Adrenal gland (tissue), 12 donors: ENCODE measurements around the gene ETV3L. TPM values are rescaled to one million over a fixed set of nuclear protein-coding genes. Genes with fewer than 3 reads are reported as not detected.

ENCODE experiments used
- DNase-seq, 7 donors: peaks; one replicate each; pipeline ENCODE4 v3.0.0-alpha.2; 2019 to 2020
- H3K27ac ChIP-seq, 5 donors: fragments of 200-600 bp; sonication (generic) in 4 of 5; 1 replicate in 3 of 5; 2 replicates in 2 of 5; pipeline versions ENCODE4 v1.5.1 to v1.8.0; 2016 to 2020; ENCODE audit warnings: mild to moderate bottlenecking in 1 of 5
- H3K27me3 ChIP-seq: fragments of 200-600 bp; 2 replicates; pipeline ENCODE4 v1.8.0; 2021
- H3K36me3 ChIP-seq, 2 donors: fragments of 200-600 bp; replicated peaks in 1 of 2; 1 replicate in 1 of 2; 2 replicates in 1 of 2; pipeline versions ENCODE4 v1.5.1 to v1.8.0; 2018 to 2022
- H3K4me1 ChIP-seq, 2 donors: fragments of 200-600 bp; replicated peaks in 1 of 2; 1 replicate in 1 of 2; 2 replicates in 1 of 2; pipeline versions ENCODE4 v1.5.1 to v1.8.0; 2018 to 2021
- H3K4me3 ChIP-seq, 4 donors: fragments of 200-600 bp; sonication (generic) in 3 of 4; one replicate each; pipeline ENCODE4 v1.5.1; 2016 to 2018
- H3K9me3 ChIP-seq, 3 donors: fragments of 200-600 bp; sonication (generic) in 1 of 3; replicated peaks in 1 of 3; 1 replicate in 2 of 3; 2 replicates in 1 of 3; pipeline versions ENCODE4 v1.5.1 to v1.8.0; 2016 to 2021
- CTCF ChIP-seq, 6 experiments: fragments of 450-650 bp in 4 of 6; fragments of 200-600 bp in 2 of 6; sonication (generic) in 1 of 6; IDR thresholded peaks; 1 replicate in 5 of 6; 2 replicates in 1 of 6; pipeline versions ENCODE4 v1.5.1 to v1.8.0; 2016 to 2021; ENCODE audit warnings: antibody characterized with exemption in 6 of 6, mild to moderate bottlenecking in 2 of 6, moderate library complexity in 1 of 6
- POLR2A ChIP-seq, 2 donors: fragments of 450-650 bp; IDR thresholded peaks; one replicate each; pipeline ENCODE4 v1.6.1; 2017; ENCODE audit warnings: antibody characterized with exemption in 2 of 2, mild to moderate bottlenecking in 2 of 2, moderate library complexity in 1 of 2
- WGBS, 4 donors: extraction: QIAGEN DNeasy Blood & Tissue Kit in 2 of 4; methylation state at CpG; one replicate each; pipeline versions ENCODE4 v1.1.5 to v1.1.7; 2013 to 2017; 5-methylcytosine and 5-hydroxymethylcytosine counted together
- intact Hi-C, 2 donors: fragments of 100-400 bp; cut with DNase I; formaldehyde crosslinking; loops; one replicate each; pipeline versions ENCODE4 v1.14.1 to v1.15.0; 2022 to 2023
- polyA plus RNA-seq, 3 donors: library from polyadenylated mRNA; stranded (reverse); fragments of 200-250 nt in 2 of 3; fragments of 350-450 nt in 1 of 3; fragmentation: Illumina TruSeq in 1 of 3; extraction: RNeasy Lipid Tissue Mini Kit (QIAGEN cat#74804) in 1 of 3; gene quantifications; one replicate each; pipeline ENCODE4 v1.2.3, GENCODE V29; 2013 to 2014
- total RNA-seq, 9 donors: library from RNA; depleted of rRNA in 4 of 9; stranded (reverse); fragments of >200 nt in 4 of 9; fragments of 120-200 nt in 1 of 9; fragmentation: NEBNext Ultra II Directional in 1 of 9; extraction: Animal tissue kit (Norgen Biotek cat#: 25700) in 1 of 9; gene quantifications; one replicate each; pipeline versions ENCODE4 v1.1.0 to v1.2.4, GENCODE V29; 2013 to 2023
- donor health status: healthy with polysubstance abuse.
- donor health status: Bipolar disorder and iron deficiency.
- donor health status: DM: yes; HTN: yes; CAD: no.
- donor health status: DM: no; HTN: no; CAD: no.
- donor health status: DM: no; HTN: no; CAD: no.
- donor health status: DM: yes; HTN: yes; CAD: no.

ETV3L gene
- total and polyA plus RNA-seq, 12 donors = not detected

DNA sequence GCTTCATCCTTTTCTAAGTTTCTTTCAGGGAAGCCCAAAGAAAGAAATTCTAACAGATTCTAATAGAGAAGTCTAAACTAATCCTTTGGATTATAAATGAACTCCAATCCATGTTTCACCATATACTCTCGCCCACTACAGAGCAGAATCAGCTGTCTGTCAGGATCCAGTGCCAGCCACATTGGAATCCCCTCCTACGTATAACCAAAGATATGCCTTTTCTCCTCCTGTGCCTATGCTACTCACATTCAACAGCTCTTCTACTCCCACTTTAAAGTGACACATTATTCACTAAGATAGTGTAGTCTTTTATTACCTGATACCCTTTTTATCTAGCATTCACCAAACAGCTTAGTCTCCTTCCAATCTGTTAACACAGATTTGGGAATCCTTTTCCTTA, 35.5 kb upstream of the ETV3L start:
- peaks cover 0 to 60% of the 10 kb centered on the region in 2 donors for H3K36me3 ChIP-seq
- TF ChIP-seq CTCF (IDR thresholded peaks at IDR 0.05) = no peak
- no peak for TF ChIP-seq POLR2A (IDR thresholded peaks at IDR 0.05)
- no peak for DNase-seq
- H3K9me3 ChIP-seq = no peaks in the 10 kb centered on the region
- intact Hi-C loops = no loop called here
- 90 to 98% (median 93%) methylated on average over 2 of the region's 2 CpGs for WGBS, 4 donors
- no peak overlapping the region for H3K4me3 ChIP-seq
- H3K4me1 ChIP-seq = peaks cover 10 to 30% of the 10 kb centered on the region in 2 donors
- no peak overlapping the region for H3K27ac ChIP-seq
- H3K27me3 ChIP-seq = no peaks in the 10 kb centered on the region

DNA sequence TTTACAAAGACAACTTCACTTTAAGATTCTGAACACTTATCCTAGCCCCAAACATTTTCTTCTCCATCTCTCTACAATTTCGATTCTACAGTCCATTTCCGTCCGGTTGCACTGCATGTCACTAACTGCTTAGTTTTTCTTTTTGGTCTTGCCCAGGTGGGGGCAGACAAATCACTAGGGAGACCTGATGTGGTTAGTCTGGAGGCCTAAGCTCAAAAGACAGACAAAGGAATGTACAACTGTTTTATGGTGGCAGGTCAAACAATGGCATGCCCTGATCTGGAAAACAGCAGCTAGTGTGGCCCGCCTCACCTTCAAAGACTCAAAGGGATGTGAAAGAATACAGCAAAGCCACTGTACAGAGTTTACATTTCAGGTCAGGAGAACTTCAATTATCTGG, 34.8 kb upstream of the ETV3L start:
- no peaks in the 10 kb centered on the region for H3K27me3 ChIP-seq
- TF ChIP-seq POLR2A (IDR thresholded peaks at IDR 0.05) (no peak), CTCF (IDR thresholded peaks at IDR 0.05) (no peak)
- peaks cover 10 to 30% of the 10 kb centered on the region in 2 donors for H3K4me1 ChIP-seq
- H3K9me3 ChIP-seq = no peaks in the 10 kb centered on the region
- 92 to 94% (median 94%) methylated on average over 4 of the region's 4 CpGs for WGBS, 4 donors
- peaks cover 0 to 66% of the 10 kb centered on the region in 2 donors for H3K36me3 ChIP-seq
- no peak for DNase-seq
- intact Hi-C loops = no loop called here
- H3K4me3 ChIP-seq = no peak overlapping the region
- H3K27ac ChIP-seq = no peak overlapping the region

- intact Hi-C loops = no loop called here
- Histone ChIP-seq H3K27me3 (no peaks in the 10 kb centered on the region), H3K4me3 (no peak overlapping the region), H3K27ac (no peak overlapping the region), H3K36me3 (peaks cover 0 to 74% of the 10 kb centered on the region in 2 donors), H3K4me1 (peaks cover 10 to 24% of the 10 kb centered on the region in 2 donors), H3K9me3 (no peaks in the 10 kb centered on the region)
- 54 to 74% (median 58%) methylated on average over 2 of the region's 2 CpGs for WGBS, 4 donors
- no peak for DNase-seq
- TF ChIP-seq CTCF (IDR thresholded peaks at IDR 0.05) = no peak
- no peak for TF ChIP-seq POLR2A (IDR thresholded peaks at IDR 0.05)
Observed at GRCh38 chr1:157133426-157133825, 33.8 kb upstream of the ETV3L start.

DNA sequence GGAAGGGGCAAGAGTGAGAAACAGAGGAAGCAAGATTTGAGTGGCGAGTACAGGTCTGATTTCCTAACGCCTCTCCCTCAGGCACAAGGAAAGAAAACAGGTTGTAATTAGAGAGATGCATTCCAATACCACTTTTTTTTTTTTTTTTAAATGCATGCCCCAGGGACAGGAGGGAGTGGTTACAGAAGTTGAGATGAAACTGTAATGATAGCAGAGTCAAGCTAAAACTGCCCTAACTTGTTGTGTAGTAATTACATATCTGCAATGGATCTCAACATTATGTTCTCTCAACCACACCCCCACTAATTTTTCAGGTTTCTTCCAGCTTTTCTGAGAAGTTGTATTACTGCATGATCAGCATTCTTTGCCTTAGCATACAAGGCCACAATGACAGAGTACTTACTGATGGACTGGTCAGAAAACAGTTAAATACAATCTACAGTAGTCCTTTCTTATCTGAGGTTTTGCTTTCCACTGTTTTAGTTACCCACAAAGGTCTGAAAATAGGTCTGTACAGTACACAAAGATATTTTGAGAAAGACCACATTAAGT, 33.1 kb upstream of the ETV3L start:
- no peaks in the 10 kb centered on the region for H3K27me3 ChIP-seq
- H3K27ac ChIP-seq = no peak overlapping the region
- peaks cover 10 to 24% of the 10 kb centered on the region in 2 donors for H3K4me1 ChIP-seq
- TF ChIP-seq POLR2A (IDR thresholded peaks at IDR 0.05) = no peak
- no peak for TF ChIP-seq CTCF (IDR thresholded peaks at IDR 0.05)
- H3K36me3 ChIP-seq = peaks cover 0 to 82% of the 10 kb centered on the region in 2 donors
- intact Hi-C loops = no loop called here
- DNase-seq = no peak
- no peaks in the 10 kb centered on the region for H3K9me3 ChIP-seq
- H3K4me3 ChIP-seq = no peak overlapping the region
- WGBS, 4 donors = 72 to 88% (median 79%) methylated on average over 2 of the region's 2 CpGs
